ENCODE results near the gene PMCH.

PMCH gene

GRCh38 chr12:102195826-102196225 is 1.8 kb downstream of the PMCH start:
- TF ChIP-seq CTCF (IDR thresholded peaks at IDR 0.05): no peak
- intact Hi-C loops (cut with DNase I; ENCODE audit: low total_unique reads): no loop called here

GRCh38 chr12:102182635-102183034 is 15.0 kb downstream of the PMCH start:
- no peaks in the 10 kb centered on the region for H3K36me3 ChIP-seq
- DNase-seq: no peak
- H3K4me1 ChIP-seq: no peaks in the 10 kb centered on the region
- no peaks in the 10 kb centered on the region for H3K9me3 ChIP-seq
- no peak overlapping the region for H3K27ac ChIP-seq
- intact Hi-C loops (cut with DNase I; ENCODE audit: low total_unique reads): no loop called here
- TF ChIP-seq CTCF (IDR thresholded peaks at IDR 0.05): no peak
- no peaks in the 10 kb centered on the region for H3K27me3 ChIP-seq
- H3K4me3 ChIP-seq: no peak overlapping the region

More at GRCh38 chr12:102195826-102196225, 1.8 kb downstream of the PMCH start:
- no peaks in the 10 kb centered on the region for H3K4me1 ChIP-seq
- DNase-seq: no peak
- H3K36me3 ChIP-seq: no peaks in the 10 kb centered on the region
- no peak overlapping the region for H3K4me3 ChIP-seq
- H3K9me3 ChIP-seq: no peaks in the 10 kb centered on the region
- H3K27ac ChIP-seq: no peak overlapping the region
- H3K27me3 ChIP-seq: no peaks in the 10 kb centered on the region

GRCh38 chr12:102174761-102175160 is 22.9 kb downstream of the PMCH start:
- no peaks in the 10 kb centered on the region for H3K9me3 ChIP-seq
- H3K36me3 ChIP-seq: no peaks in the 10 kb centered on the region
- no peak for DNase-seq
- intact Hi-C loops (cut with DNase I; ENCODE audit: low total_unique reads): no loop called here
- no peak overlapping the region for H3K4me3 ChIP-seq
- no peak overlapping the region for H3K27ac ChIP-seq
- H3K27me3 ChIP-seq: no peaks in the 10 kb centered on the region
- H3K4me1 ChIP-seq: peaks cover 0 to 14% (median 7%) of the 10 kb centered on the region in 4 donors
- no peak for TF ChIP-seq CTCF (IDR thresholded peaks at IDR 0.05)

GRCh38 chr12:102174117-102174516 is 23.5 kb downstream of the PMCH start:
- no peak overlapping the region for H3K4me3 ChIP-seq
- peaks cover 0 to 14% (median 7%) of the 10 kb centered on the region in 4 donors for H3K4me1 ChIP-seq
- H3K27ac ChIP-seq: no peak overlapping the region
- H3K27me3 ChIP-seq: no peaks in the 10 kb centered on the region
- intact Hi-C loops (cut with DNase I; ENCODE audit: low total_unique reads): no loop called here
- no peak for TF ChIP-seq CTCF (IDR thresholded peaks at IDR 0.05)
- no peaks in the 10 kb centered on the region for H3K9me3 ChIP-seq
- no peaks in the 10 kb centered on the region for H3K36me3 ChIP-seq
- DNase-seq: no peak

- no peak for TF ChIP-seq CTCF (IDR thresholded peaks at IDR 0.05)
- Histone ChIP-seq H3K4me1 (peaks cover 0 to 14% (median 7%) of the 10 kb centered on the region in 4 donors), H3K36me3 (no peaks in the 10 kb centered on the region), H3K9me3 (no peaks in the 10 kb centered on the region), H3K27ac (no peak overlapping the region), H3K27me3 (no peaks in the 10 kb centered on the region), H3K4me3 (no peak overlapping the region)
- no peak for DNase-seq
- intact Hi-C loops (cut with DNase I; ENCODE audit: low total_unique reads): no loop called here
These were observed 25.2 kb downstream of the PMCH start for GRCh38 chr12:102172436-102172835.

GRCh38 chr12:102171951-102172350 is 25.7 kb downstream of the PMCH start:
- DNase-seq: no peak
- Histone ChIP-seq H3K9me3 (no peaks in the 10 kb centered on the region), H3K27me3 (no peaks in the 10 kb centered on the region), H3K27ac (no peak overlapping the region), H3K36me3 (no peaks in the 10 kb centered on the region), H3K4me3 (no peak overlapping the region), H3K4me1 (peaks cover 0 to 14% (median 7%) of the 10 kb centered on the region in 4 donors)
- TF ChIP-seq CTCF (IDR thresholded peaks at IDR 0.05): no peak
- intact Hi-C loops (cut with DNase I; ENCODE audit: low total_unique reads): no loop called here

Data from tibial artery (tissue), 4 donors.